Keratinocyte (primary cell): ENCODE measurements around the gene SOX5. TPM values are rescaled to one million over a fixed set of nuclear protein-coding genes. Genes with fewer than 3 reads are reported as not detected.

Experiments
- DNase-seq: peaks from one replicate; pipeline ENCODE4 v3.0.0-alpha.2; 2011; ENCODE audit warnings: low read depth, missing footprints, low spot score
- FAIRE-seq: peaks from 2 replicates; lab custom pipeline; 2011; peaks lifted over from hg19 to GRCh38; lab: Jason Lieb, UNC
- H2AFZ ChIP-seq: 2 replicates; pipeline ENCODE4 v1.6.0; 2012; ENCODE audit warnings: low read length, control low read depth, inconsistent platforms; ENCODE audit not compliant: control insufficient read depth
- H3K27ac ChIP-seq: 2 replicates; pipeline ENCODE4 v1.5.1; 2011; ENCODE audit warnings: low read length; ENCODE audit not compliant: control insufficient read depth, insufficient read depth
- H3K27me3 ChIP-seq: 3 replicates; pipeline ENCODE4 v1.6.0; 2011; ENCODE audit warnings: low read length; ENCODE audit not compliant: control insufficient read depth, insufficient read depth; ENCODE audit errors: extremely low read depth
- H3K36me3 ChIP-seq, 2 experiments: 2 replicates in 1 of 2; 3 replicates in 1 of 2; pipeline ENCODE4 v1.5.1; 2011; ENCODE audit warnings: low read length in 2 of 2, mild to moderate bottlenecking in 1 of 2; ENCODE audit not compliant: control insufficient read depth in 2 of 2, insufficient read depth in 2 of 2; ENCODE audit errors: extremely low read depth in 1 of 2
- H3K4me1 ChIP-seq: 3 replicates; pipeline ENCODE4 v1.5.1; 2011; ENCODE audit warnings: low read length; ENCODE audit not compliant: control insufficient read depth, insufficient read depth; ENCODE audit errors: extremely low read depth
- H3K4me2 ChIP-seq: 3 replicates; pipeline ENCODE4 v1.6.0; 2011; ENCODE audit warnings: low read depth, low read length; ENCODE audit not compliant: control insufficient read depth, insufficient read depth; ENCODE audit errors: extremely low read depth
- H3K4me3 ChIP-seq, 3 experiments: fragments of 200-600 bp in 1 of 3; sonication (generic) in 1 of 3; 2 replicates in 2 of 3; 3 replicates in 1 of 3; pipeline ENCODE4 v1.5.1; 2011 to 2016; ENCODE audit warnings: low read length in 3 of 3, mild to moderate bottlenecking in 3 of 3, control low read depth in 2 of 3, inconsistent platforms in 1 of 3, low read depth in 1 of 3, mixed read lengths in 1 of 3, mixed run types in 1 of 3, moderate library complexity in 1 of 3; ENCODE audit not compliant: control insufficient read depth in 2 of 3, insufficient read depth in 2 of 3; ENCODE audit errors: extremely low read depth in 1 of 3
- H3K79me2 ChIP-seq: 2 replicates; pipeline ENCODE4 v1.6.0; 2012; ENCODE audit warnings: low read length; ENCODE audit not compliant: control insufficient read depth, insufficient read depth
- H3K9ac ChIP-seq: 3 replicates; pipeline ENCODE4 v1.6.0; 2011; ENCODE audit warnings: low read length; ENCODE audit not compliant: control insufficient read depth, insufficient read depth; ENCODE audit errors: extremely low read depth
- H3K9me1 ChIP-seq: 3 replicates; pipeline ENCODE4 v1.6.0; 2011; ENCODE audit warnings: low read length; ENCODE audit not compliant: control insufficient read depth, insufficient read depth; ENCODE audit errors: extremely low read depth
- H3K9me3 ChIP-seq: 2 replicates; pipeline ENCODE4 v1.5.1; 2012; ENCODE audit warnings: low read depth, low read length; ENCODE audit not compliant: control insufficient read depth
- H4K20me1 ChIP-seq: 3 replicates; pipeline ENCODE4 v1.6.0; 2011; ENCODE audit warnings: low read length; ENCODE audit not compliant: control insufficient read depth, insufficient read depth; ENCODE audit errors: extremely low read depth
- EZH2 ChIP-seq: IDR thresholded peaks from one replicate; pipeline ENCODE4 v1.6.1; 2012; ENCODE audit warnings: inconsistent platforms, mild to moderate bottlenecking, low read length, moderate library complexity
- dilution Hi-C: fragments of 300-500 bp; cut with MboI; formaldehyde crosslinking; loops from one replicate; pipeline ENCODE4 v1.7.0; 2020; ENCODE audit warnings: low sequenced_read_pairs; ENCODE audit not compliant: extremely low pct_ligation_motif_present
- polyA plus RNA-seq, 5 experiments: library from polyadenylated mRNA; depleted of rRNA in 3 of 5; stranded (reverse) in 3 of 5; stranded (forward) in 1 of 5; unstranded in 1 of 5; fragments of >200 nt; gene quantifications; 1 replicate in 1 of 5; 2 replicates in 3 of 5; 3 replicates in 1 of 5; pipeline versions ENCODE4 v1.2.1 to v1.2.3, GENCODE V29; 2011 to 2012; ENCODE audit warnings: missing spikeins in 2 of 5, low read depth in 1 of 5, low replicate concordance in 1 of 5
- TF ChIP-seq, protein P1 (sequence below), 3 experiments: IDR thresholded peaks in 1 of 3; conservative IDR thresholded peaks in 1 of 3; optimal IDR thresholded peaks in 1 of 3; 2 replicates in 2 of 3; 3 replicates in 1 of 3; pipeline versions ENCODE3 to v1.5.1; 2011; ENCODE audit warnings: low read length in 3 of 3, mild to moderate bottlenecking in 3 of 3, moderate library complexity in 2 of 3, control low read depth in 1 of 3, inconsistent platforms in 1 of 3; ENCODE audit not compliant: insufficient read depth in 2 of 3; ENCODE audit errors: extremely low read depth in 1 of 3

The SOX5 gene
- polyA plus RNA-seq, 1 donor (not counting 4 experiments of a cell fraction or from before 2014, with no cell fraction given): not detected

DNA sequence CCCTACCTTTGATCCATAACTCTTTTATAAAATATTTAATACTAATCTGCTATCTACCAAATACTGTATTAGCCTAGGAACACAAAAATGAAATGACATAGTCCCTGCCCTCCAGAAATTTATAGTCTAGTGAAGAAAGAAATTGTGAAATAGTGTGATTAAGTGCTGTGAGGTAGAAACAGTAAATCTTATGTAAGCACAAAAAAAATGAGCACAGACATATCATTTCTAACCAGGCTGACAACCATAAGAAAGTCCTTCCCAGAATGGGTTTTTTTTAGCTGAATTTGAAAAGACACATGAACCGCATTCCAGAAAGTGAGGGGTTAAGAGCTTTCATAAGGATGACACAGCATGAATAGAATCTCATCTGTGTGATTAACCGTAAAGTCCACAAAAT lies 145.9 kb downstream of the SOX5 start:
- no peaks in the 10 kb centered on the region for H4K20me1 ChIP-seq
- DNase-seq (no peak), FAIRE-seq (no peak)
- no peak overlapping the region for H3K9ac ChIP-seq
- dilution Hi-C loops: no loop called here
- no peaks in the 10 kb centered on the region for H3K9me1 ChIP-seq
- H3K27me3 ChIP-seq: no peaks in the 10 kb centered on the region
- H3K9me3 ChIP-seq: no peaks in the 10 kb centered on the region
- no peak overlapping the region for H3K4me2 ChIP-seq
- H3K4me1 ChIP-seq: no peaks in the 10 kb centered on the region
- H2AFZ ChIP-seq: no peak overlapping the region
- TF ChIP-seq, protein P1, sequence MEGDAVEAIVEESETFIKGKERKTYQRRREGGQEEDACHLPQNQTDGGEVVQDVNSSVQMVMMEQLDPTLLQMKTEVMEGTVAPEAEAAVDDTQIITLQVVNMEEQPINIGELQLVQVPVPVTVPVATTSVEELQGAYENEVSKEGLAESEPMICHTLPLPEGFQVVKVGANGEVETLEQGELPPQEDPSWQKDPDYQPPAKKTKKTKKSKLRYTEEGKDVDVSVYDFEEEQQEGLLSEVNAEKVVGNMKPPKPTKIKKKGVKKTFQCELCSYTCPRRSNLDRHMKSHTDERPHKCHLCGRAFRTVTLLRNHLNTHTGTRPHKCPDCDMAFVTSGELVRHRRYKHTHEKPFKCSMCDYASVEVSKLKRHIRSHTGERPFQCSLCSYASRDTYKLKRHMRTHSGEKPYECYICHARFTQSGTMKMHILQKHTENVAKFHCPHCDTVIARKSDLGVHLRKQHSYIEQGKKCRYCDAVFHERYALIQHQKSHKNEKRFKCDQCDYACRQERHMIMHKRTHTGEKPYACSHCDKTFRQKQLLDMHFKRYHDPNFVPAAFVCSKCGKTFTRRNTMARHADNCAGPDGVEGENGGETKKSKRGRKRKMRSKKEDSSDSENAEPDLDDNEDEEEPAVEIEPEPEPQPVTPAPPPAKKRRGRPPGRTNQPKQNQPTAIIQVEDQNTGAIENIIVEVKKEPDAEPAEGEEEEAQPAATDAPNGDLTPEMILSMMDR (optimal IDR thresholded peaks at IDR 0.05 in 1 of 3, IDR thresholded peaks at IDR 0.05 in 1 of 3, conservative IDR thresholded peaks at IDR 0.05 in 1 of 3; ENCODE audit: extremely low read depth in 1 of 3, insufficient read depth in 2 of 3, low read length in 3 of 3): no peak
- no peak for TF ChIP-seq EZH2
- no peaks in the 10 kb centered on the region for H3K79me2 ChIP-seq
- H3K27ac ChIP-seq: no peak overlapping the region
- H3K4me3 ChIP-seq: no peak overlapping the region
- H3K36me3 ChIP-seq: no peaks in the 10 kb centered on the region

DNA sequence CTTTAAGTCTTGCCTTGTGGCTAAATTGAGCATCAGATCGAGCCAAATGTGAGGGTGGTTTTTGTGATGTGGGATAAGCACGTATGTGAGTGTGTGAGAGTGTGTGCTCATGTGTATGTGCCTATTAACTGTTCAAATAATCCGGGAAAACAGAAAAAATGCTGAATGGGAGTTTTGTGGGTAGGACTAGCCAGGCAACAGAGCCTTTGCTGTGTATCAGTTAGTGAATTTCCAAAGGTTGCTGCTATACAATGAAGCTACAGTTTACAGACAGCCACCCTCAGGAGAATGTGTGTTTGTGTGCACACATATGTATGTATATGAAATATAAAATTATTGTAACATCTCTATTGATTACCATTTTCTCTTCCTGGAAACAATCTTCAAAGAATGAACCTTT lies 154.0 kb downstream of the SOX5 start:
- H3K9me1 ChIP-seq: no peaks in the 10 kb centered on the region
- dilution Hi-C loops: no loop called here
- no peak overlapping the region for H3K9ac ChIP-seq
- no peaks in the 10 kb centered on the region for H3K4me1 ChIP-seq
- TF ChIP-seq EZH2: no peak
- TF ChIP-seq, protein P1 (optimal IDR thresholded peaks at IDR 0.05 in 1 of 3, IDR thresholded peaks at IDR 0.05 in 1 of 3, conservative IDR thresholded peaks at IDR 0.05 in 1 of 3; ENCODE audit: extremely low read depth in 1 of 3, insufficient read depth in 2 of 3, low read length in 3 of 3): no peak
- H2AFZ ChIP-seq: no peak overlapping the region
- H3K36me3 ChIP-seq: no peaks in the 10 kb centered on the region
- FAIRE-seq (no peak), DNase-seq (no peak)
- no peak overlapping the region for H3K27ac ChIP-seq
- no peak overlapping the region for H3K4me3 ChIP-seq
- H3K79me2 ChIP-seq: no peaks in the 10 kb centered on the region
- H3K27me3 ChIP-seq: no peaks in the 10 kb centered on the region
- H3K4me2 ChIP-seq: no peak overlapping the region
- no peaks in the 10 kb centered on the region for H4K20me1 ChIP-seq
- H3K9me3 ChIP-seq: no peaks in the 10 kb centered on the region
